Measurements from ENCODE around the gene INO80B. TPM values are rescaled to one million over a fixed set of nuclear protein-coding genes. Genes with fewer than 3 reads are reported as not detected.
A peak's percentile ranks its signal among the peaks of the same experiment; 100 is the strongest.
"Not testable (repeated sequence)": the region's sequence is repeated elsewhere in the genome, so short reads cannot be mapped to it uniquely, and the experiment has no call there.

The INO80B gene
- 10 to 100 TPM; 29.0 to 30.9 TPM for total RNA-seq

- H3K36me3 Mint-ChIP-seq = peaks cover 13% of the 10 kb centered on the region
Observed at GRCh38 chr2:74454654-74455511, at the start of gene INO80B. TSS of gene INO80B (plus strand) at chr2:74455087. CDS start at chr2:74455117, 30 bp downstream.

DNA sequence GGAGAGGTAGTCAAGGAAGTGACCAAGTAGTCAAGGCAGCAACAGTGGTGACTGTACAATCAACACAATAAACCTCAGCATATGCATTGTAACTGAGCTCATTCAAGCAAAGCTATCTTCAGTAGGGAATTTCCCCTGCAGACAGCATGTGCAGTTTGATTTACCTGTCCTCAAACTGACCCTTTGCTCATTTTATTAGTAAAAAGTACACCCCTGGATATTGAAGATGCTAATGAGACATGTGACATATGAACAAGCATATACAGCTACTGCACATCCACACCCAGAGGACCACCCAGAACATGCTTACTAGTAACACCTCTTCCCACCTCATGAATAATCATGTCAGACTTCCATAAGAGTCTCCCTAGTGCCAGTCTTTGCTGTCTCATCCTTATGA lies 48.9 kb upstream of the INO80B start:
- Mint-ChIP-seq H3K36me3 (no peaks in the 10 kb centered on the region), H3K27ac (no peak overlapping the region), H3K27me3 (no peaks in the 10 kb centered on the region)

More at GRCh38 chr2:74454654-74455511, at the start of gene INO80B:
- peak within 1 kb of the TSS; percentile 99 for H3K27ac Mint-ChIP-seq
- peaks cover 43% of the 10 kb centered on the region for H3K4me1 Mint-ChIP-seq
- peaks cover 5% of the 10 kb centered on the region for H3K27me3 Mint-ChIP-seq
- H3K9me3 Mint-ChIP-seq = no peaks in the 10 kb centered on the region
- H3K4me3 Mint-ChIP-seq = peak within 1 kb of the TSS; percentile 98
- peak; percentile 95 for DNase-seq

DNA sequence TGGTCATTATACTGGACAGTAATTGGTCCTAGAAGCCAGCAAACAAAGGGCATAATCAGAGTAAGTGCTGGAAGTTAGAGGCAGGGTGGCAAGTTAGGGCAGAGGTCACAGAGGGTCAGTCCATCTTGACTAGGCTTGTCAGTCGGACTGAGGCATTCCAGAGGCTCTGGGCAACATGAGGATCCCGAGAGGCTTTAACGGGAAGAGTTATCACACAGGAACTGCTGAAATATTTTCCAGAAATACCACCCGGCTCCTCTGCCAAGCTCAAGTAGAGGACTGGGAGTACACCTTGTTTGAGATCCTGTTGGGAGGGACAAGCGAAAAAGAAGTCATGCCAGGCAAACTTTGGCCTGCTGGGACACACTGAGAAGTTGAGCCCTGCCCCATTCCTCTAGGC lies 47.2 kb upstream of the INO80B start:
- H3K36me3 Mint-ChIP-seq = no peaks in the 10 kb centered on the region
- H3K27ac Mint-ChIP-seq = no peak overlapping the region
- peaks cover 2% of the 10 kb centered on the region for H3K4me1 Mint-ChIP-seq
- no peaks in the 10 kb centered on the region for H3K9me3 Mint-ChIP-seq
- no peak for DNase-seq
- H3K4me3 Mint-ChIP-seq = no peak overlapping the region
- no peaks in the 10 kb centered on the region for H3K27me3 Mint-ChIP-seq

More for the DNA sequence above, 48.9 kb upstream of the INO80B start:
- Mint-ChIP-seq H3K9me3 (no peaks in the 10 kb centered on the region), H3K4me3 (no peak overlapping the region), H3K4me1 (peaks cover 2% of the 10 kb centered on the region)
- no peak for DNase-seq

- H3K36me3 Mint-ChIP-seq = no peaks in the 10 kb centered on the region
- H3K27me3 Mint-ChIP-seq = no peaks in the 10 kb centered on the region
- no peak for DNase-seq
- H3K9me3 Mint-ChIP-seq = no peaks in the 10 kb centered on the region
- peaks cover 12% of the 10 kb centered on the region for H3K4me1 Mint-ChIP-seq
- no peak overlapping the region for H3K27ac Mint-ChIP-seq
- no peak overlapping the region for H3K4me3 Mint-ChIP-seq
Observed at GRCh38 chr2:74413001-74413698, 41.7 kb upstream of the INO80B start.

- H3K27me3 Mint-ChIP-seq = no peaks in the 10 kb centered on the region
- no peaks in the 10 kb centered on the region for H3K36me3 Mint-ChIP-seq
- H3K4me3 Mint-ChIP-seq = peak overlapping the region; percentile 63
- DNase-seq = no peak
- no peaks in the 10 kb centered on the region for H3K9me3 Mint-ChIP-seq
- H3K4me1 Mint-ChIP-seq = peaks cover 12% of the 10 kb centered on the region
- peak overlapping the region; percentile 54 for H3K27ac Mint-ChIP-seq
Observed at GRCh38 chr2:74414441-74414840, 40.4 kb upstream of the INO80B start.

- Mint-ChIP-seq H3K4me3 (peak overlapping the region; percentile 68), H3K4me1 (peaks cover 13% of the 10 kb centered on the region), H3K27ac (no peak overlapping the region), H3K9me3 (no peaks in the 10 kb centered on the region), H3K36me3 (no peaks in the 10 kb centered on the region), H3K27me3 (no peaks in the 10 kb centered on the region)
- peak; percentile 30 for DNase-seq
Observed at GRCh38 chr2:74414881-74415761, 39.8 kb upstream of the INO80B start.

DNA sequence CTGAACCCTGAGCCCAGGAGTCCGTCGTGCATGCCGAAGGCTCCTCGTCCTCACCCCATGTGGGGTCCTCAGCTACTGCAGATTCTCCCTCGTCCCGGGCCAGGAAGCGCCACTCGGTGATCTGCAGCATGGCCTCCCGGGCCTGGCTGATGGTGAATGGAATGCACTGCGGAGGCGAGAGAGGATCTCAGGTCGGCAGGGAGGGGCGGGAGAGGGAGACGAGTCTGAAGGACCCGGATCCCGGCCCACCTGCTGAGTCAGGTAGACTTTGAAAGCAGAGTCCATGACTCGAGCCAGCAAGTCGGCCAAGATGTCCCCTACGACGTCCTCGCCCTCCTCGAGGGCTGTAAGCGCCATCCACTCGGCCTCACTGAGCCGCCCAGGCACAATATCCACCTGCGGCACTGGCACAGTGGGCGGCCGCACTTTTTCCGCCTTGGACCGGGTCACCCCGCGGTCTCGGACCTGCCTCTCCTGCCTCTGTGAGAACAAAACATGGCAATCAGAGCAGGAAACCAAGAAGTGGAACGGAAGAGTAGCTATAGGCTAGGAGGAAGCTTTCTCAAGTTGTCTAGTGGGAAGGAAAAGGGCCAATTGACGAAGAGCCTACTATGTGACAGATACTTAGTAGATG lies 39.0 kb upstream of the INO80B start:
- Mint-ChIP-seq H3K4me3 (peak overlapping the region; percentile 68), H3K27ac (no peak overlapping the region), H3K9me3 (no peaks in the 10 kb centered on the region), H3K4me1 (peaks cover 18% of the 10 kb centered on the region), H3K36me3 (no peaks in the 10 kb centered on the region), H3K27me3 (no peaks in the 10 kb centered on the region)
- DNase-seq = no peak

DNA sequence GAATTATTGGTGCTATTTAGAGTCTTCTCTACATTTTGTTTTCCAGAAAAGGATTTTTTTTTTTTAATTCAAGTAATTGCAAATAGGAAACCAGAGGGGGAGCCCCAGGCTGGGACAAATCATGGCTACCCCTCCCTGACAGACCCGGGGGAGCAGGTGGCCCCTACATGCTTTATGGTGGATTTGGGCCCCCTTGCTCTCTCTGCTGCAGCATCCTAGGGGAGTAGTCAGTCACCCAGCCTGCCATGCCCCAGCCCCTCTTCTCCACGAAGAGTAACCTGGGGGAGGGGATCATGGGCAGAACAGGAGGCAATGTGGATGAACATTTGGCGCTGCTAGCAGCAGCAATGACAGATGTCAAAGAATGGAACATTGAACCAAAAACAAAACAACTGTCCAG lies 38.1 kb upstream of the INO80B start:
- Mint-ChIP-seq H3K27me3 (no peaks in the 10 kb centered on the region), H3K27ac (no peak overlapping the region), H3K4me1 (peaks cover 21% of the 10 kb centered on the region), H3K36me3 (no peaks in the 10 kb centered on the region), H3K4me3 (no peak overlapping the region), H3K9me3 (no peaks in the 10 kb centered on the region)
- no peak for DNase-seq

DNA sequence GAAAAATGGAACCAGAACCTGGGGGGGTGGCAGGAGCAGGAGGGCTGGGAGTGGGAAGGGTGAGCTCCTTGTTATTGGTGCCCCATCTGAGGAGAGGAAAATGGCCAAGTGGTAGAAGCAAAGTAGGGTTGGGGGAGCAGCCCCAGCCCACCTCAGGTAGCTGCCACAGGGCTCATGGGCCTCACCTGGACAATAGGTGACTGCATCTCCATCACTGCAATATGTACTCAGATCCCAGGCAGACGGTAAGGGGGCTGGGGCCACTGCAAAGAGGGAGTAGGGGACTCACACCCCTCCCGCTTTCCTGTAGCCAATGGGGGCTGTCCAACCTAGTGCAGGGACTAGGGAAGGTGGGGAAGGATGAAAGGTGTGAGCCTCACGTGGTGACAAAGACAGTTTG lies 37.7 kb upstream of the INO80B start:
- Mint-ChIP-seq H3K4me3 (no peak overlapping the region), H3K9me3 (no peaks in the 10 kb centered on the region), H3K27ac (no peak overlapping the region), H3K36me3 (no peaks in the 10 kb centered on the region), H3K27me3 (no peaks in the 10 kb centered on the region), H3K4me1 (peaks cover 21% of the 10 kb centered on the region)
- DNase-seq = no peak

- Mint-ChIP-seq H3K27me3 (no peaks in the 10 kb centered on the region), H3K36me3 (no peaks in the 10 kb centered on the region), H3K4me1 (peaks cover 22% of the 10 kb centered on the region), H3K27ac (no peak overlapping the region), H3K4me3 (no peak overlapping the region), H3K9me3 (no peaks in the 10 kb centered on the region)
- no peak for DNase-seq
Observed at GRCh38 chr2:74417763-74418162, 37.1 kb upstream of the INO80B start.

- H3K36me3 Mint-ChIP-seq = peaks cover 5% of the 10 kb centered on the region
- no peak overlapping the region for H3K4me3 Mint-ChIP-seq
- H3K27ac Mint-ChIP-seq = no peak overlapping the region
- H3K9me3 Mint-ChIP-seq = no peaks in the 10 kb centered on the region
- no peaks in the 10 kb centered on the region for H3K27me3 Mint-ChIP-seq
- H3K4me1 Mint-ChIP-seq = peaks cover 23% of the 10 kb centered on the region
- DNase-seq = no peak
Observed at GRCh38 chr2:74418312-74418711, 36.6 kb upstream of the INO80B start.

GRCh38 chr2:74419345-74419744 lies 35.5 kb upstream of the INO80B start:
- no peaks in the 10 kb centered on the region for H3K27me3 Mint-ChIP-seq
- no peak for DNase-seq
- H3K9me3 Mint-ChIP-seq = no peaks in the 10 kb centered on the region
- peaks cover 10% of the 10 kb centered on the region for H3K36me3 Mint-ChIP-seq
- H3K4me1 Mint-ChIP-seq = peaks cover 20% of the 10 kb centered on the region
- no peak overlapping the region for H3K4me3 Mint-ChIP-seq
- H3K27ac Mint-ChIP-seq = no peak overlapping the region

GRCh38 chr2:74420006-74420405 lies 34.9 kb upstream of the INO80B start:
- Mint-ChIP-seq H3K27me3 (no peaks in the 10 kb centered on the region), H3K36me3 (peaks cover 11% of the 10 kb centered on the region), H3K4me3 (peak overlapping the region; percentile 15), H3K27ac (peak overlapping the region; percentile 15), H3K4me1 (peaks cover 19% of the 10 kb centered on the region), H3K9me3 (no peaks in the 10 kb centered on the region)
- DNase-seq = no peak

- DNase-seq, H3K27me3 Mint-ChIP-seq, H3K9me3 Mint-ChIP-seq: not testable (repeated sequence)
- peak overlapping the region; percentile 96 for H3K4me3 Mint-ChIP-seq
- peaks cover 15% of the 10 kb centered on the region for H3K36me3 Mint-ChIP-seq
- H3K4me1 Mint-ChIP-seq = peaks cover 17% of the 10 kb centered on the region
- peak overlapping the region; percentile 87 for H3K27ac Mint-ChIP-seq
Observed at GRCh38 chr2:74420443-74421103, 34.3 kb upstream of the INO80B start.

Data from activated naive CD8-positive, alpha-beta T cell treated with anti-CD3 and anti-CD28 coated beads for 36 hours (primary cell).